Caki2 (cell line): ENCODE measurements around the gene CRYGN. TPM values are rescaled to one million over a fixed set of nuclear protein-coding genes. Genes with fewer than 3 reads are reported as not detected.

Experiments used
- DNase-seq: peaks from one replicate; pipeline ENCODE4 v3.0.0-alpha.2; 2015; ENCODE audit warnings: low read depth
- in situ Hi-C: cut with HindIII; loops from 2 replicates; pipeline ENCODE4 v1.10.0; 2016; ENCODE audit warnings: low sequenced_read_pairs, low pct_unique_long_range_greater_than_20kb, mixed read lengths
- total RNA-seq: library from RNA; depleted of rRNA; stranded (reverse); fragments of >200 nt; shearing (Covaris generic); gene quantifications from 2 replicates; pipeline ENCODE4 v1.2.3, GENCODE V29; 2014; ENCODE audit warnings: low replicate concordance; rRNA removed

Gene CRYGN, protein sequence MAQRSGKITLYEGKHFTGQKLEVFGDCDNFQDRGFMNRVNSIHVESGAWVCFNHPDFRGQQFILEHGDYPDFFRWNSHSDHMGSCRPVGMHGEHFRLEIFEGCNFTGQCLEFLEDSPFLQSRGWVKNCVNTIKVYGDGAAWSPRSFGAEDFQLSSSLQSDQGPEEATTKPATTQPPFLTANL
- not detected in 2 replicates for total RNA-seq

- in situ Hi-C loops = no loop called here
- no peak for DNase-seq
These were observed at the start of gene CRYGN for GRCh38 chr7:151439855-151440798. Gene CRYGN, minus strand, starts transcription at chr7:151440141. Its CDS starts 224 bp downstream, at chr7:151439917.

GRCh38 chr7:151489498-151489897, 49.6 kb upstream of the CRYGN start:
- in situ Hi-C loops = no loop called here

GRCh38 chr7:151488096-151488495, 48.2 kb upstream of the CRYGN start:
- in situ Hi-C loops = no loop called here
- DNase-seq = no peak

More at GRCh38 chr7:151489498-151489897, 49.6 kb upstream of the CRYGN start:
- no peak for DNase-seq

DNA sequence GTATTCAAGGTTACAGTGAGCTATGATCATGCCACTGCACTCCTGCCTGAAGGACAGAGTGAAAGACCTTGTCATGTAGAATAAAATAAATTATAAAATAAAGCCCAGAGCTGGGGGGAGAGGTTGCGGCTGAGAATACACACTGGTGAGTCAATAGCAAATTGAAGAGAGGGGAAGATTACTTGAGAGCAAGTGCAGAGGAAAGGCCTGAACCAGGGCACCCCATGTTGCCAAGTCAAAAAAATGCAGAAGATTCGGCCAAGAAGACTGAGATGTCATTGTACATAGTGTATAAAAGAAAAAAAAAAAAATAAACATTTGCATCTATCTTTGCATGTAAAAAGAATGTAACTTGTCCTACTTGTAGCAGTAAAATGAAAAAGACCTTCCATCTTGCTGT, 47.3 kb upstream of the CRYGN start:
- no peak for DNase-seq
- in situ Hi-C loops = no loop called here

- no peak for DNase-seq
- in situ Hi-C loops = no loop called here
These were observed 46.1 kb upstream of the CRYGN start for GRCh38 chr7:151486074-151486473.

GRCh38 chr7:151484971-151485707, 45.2 kb upstream of the CRYGN start:
- in situ Hi-C loops = no loop called here
- DNase-seq = peak; percentile 55

DNA sequence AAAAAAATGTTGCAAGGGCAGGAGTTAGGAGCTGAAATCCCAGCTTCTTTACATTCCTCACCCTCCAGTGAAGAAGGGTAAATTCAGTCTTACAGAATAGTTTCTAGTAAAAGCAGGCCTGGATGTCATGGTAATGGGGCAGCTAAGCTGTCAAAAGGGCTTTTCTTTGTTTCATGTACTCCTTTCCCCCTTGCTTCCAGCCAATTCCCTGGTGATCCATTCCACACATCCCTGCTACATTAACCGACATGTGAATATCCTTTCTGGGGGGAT, 43.7 kb upstream of the CRYGN start:
- in situ Hi-C loops = no loop called here
- DNase-seq = no peak

GRCh38 chr7:151482883-151483710, 43.2 kb upstream of the CRYGN start:
- peak; percentile 16 for DNase-seq
- in situ Hi-C loops = no loop called here

DNA sequence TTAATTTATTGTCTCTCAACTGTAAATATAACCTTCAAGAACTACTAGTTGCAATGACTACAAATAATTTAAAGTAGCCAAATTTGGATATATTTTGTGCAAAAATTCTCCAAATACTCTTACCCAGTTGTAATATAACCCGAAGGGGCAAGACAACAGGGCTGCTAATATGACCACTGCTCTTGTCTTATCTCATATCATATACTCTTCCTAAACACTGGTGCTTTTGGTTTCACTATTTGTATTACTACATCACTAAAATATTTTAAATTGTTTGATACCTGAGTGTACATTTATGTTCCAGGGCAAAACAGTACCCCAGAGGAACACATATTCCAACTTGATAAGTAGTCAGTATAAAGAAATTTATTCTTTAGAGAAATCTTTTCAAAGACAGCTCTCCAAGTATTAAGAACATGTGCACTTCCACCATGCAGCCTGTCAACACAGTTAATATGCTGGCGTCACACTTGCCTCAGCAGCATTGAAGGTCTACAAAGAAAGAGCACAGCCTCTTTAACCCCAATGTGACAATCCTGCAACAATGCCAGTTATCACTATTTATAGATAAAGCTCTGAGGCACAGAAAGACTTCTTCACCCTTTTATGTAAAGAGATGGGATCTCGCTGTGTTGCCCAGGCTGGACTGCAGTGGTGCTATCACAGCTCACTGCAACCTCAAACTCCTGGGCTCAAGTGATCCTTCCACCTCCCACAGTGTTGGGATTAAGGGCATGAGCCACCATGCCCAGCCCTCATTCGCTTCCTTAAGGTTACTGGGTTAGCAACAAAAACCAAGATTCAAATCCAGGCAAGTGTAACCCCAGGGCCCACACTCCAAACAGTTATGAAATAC, 41.9 kb upstream of the CRYGN start:
- in situ Hi-C loops = no loop called here
- no peak for DNase-seq

GRCh38 chr7:151477867-151478266, 37.9 kb upstream of the CRYGN start:
- in situ Hi-C loops = no loop called here
- no peak for DNase-seq

GRCh38 chr7:151472644-151473380, 32.9 kb upstream of the CRYGN start:
- in situ Hi-C loops = no loop called here
- DNase-seq = no peak

- no peak for DNase-seq
- in situ Hi-C loops = no loop called here
These were observed 30.8 kb upstream of the CRYGN start for GRCh38 chr7:151470711-151471110.

DNA sequence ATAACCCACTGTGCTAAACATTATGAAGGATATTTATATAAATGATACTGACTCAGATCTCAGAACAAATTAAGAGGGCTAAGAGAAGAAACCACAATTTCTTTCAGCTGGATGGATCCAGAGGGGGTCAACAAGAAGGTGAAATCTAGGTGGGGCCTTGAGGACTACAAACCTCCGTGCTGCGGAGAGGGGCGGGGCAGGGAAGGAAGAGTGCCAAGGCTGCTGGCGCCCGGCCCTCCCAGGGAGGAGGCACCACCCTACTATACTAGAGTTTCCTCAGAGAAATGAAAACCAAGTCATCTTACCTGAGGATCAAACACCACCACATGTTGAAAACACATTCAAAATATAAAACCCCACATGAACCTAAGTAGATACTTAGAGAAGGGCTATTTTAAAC, 29.3 kb upstream of the CRYGN start:
- DNase-seq = no peak
- in situ Hi-C loops = no loop called here

- DNase-seq = no peak
- in situ Hi-C loops = no loop called here
These were observed 28.5 kb upstream of the CRYGN start for GRCh38 chr7:151468217-151469018.

DNA sequence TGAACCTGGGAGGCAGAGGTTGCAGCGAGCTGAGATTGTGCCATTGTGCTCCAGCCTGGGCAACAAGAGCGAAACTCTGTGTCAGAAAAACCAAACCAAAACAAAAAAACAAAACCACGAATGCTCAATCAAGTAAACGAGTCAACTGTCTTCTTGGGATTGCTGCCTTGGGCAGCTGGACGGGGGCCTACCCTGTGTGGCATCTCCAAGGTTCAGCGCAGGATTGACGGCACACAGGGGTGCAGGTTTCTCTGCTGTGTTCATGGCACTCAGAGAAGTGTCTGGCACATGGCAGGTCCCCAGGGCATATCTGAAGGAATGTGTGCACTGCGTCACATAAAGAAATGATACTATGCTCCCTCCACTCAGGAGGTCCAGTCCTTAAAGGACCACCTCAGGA, 25.2 kb upstream of the CRYGN start:
- in situ Hi-C loops = no loop called here
- no peak for DNase-seq

GRCh38 chr7:151462306-151462779, 22.4 kb upstream of the CRYGN start:
- no peak for DNase-seq

More at GRCh38 chr7:151462306-151462779, 22.4 kb upstream of the CRYGN start:
- in situ Hi-C loops = no loop called here
